SK-N-MC (cell line): ENCODE measurements around the gene BOC.

Experiments used
- DNase-seq: peaks from one replicate; pipeline ENCODE4 v3.0.0-alpha.2; 2011; ENCODE audit warnings: low read depth, low spot score
- H3K27ac ChIP-seq: fragments of 200-600 bp; sonication (generic); 2 replicates; pipeline ENCODE4 v1.5.1; 2016; ENCODE audit warnings: mixed run types
- H3K36me3 ChIP-seq: fragments of 200-600 bp; sonication (generic); 2 replicates; pipeline ENCODE4 v1.6.1; 2017; ENCODE audit warnings: antibody characterized with exemption, low read length, mixed read lengths; ENCODE audit not compliant: insufficient read depth
- H3K4me3 ChIP-seq: fragments of 200-600 bp; sonication (generic); 2 replicates; pipeline ENCODE4 v1.5.1; 2016
- H3K9ac ChIP-seq: fragments of 200-600 bp; sonication (generic); 2 replicates; pipeline ENCODE4 v1.8.0; 2017; ENCODE audit warnings: mixed run types, mixed read lengths; ENCODE audit not compliant: insufficient read length
- H3K9me3 ChIP-seq: fragments of 200-600 bp; sonication (generic); 2 replicates; pipeline ENCODE4 v1.6.1; 2017; ENCODE audit warnings: low read depth, mild to moderate bottlenecking, antibody characterized with exemption, low read length, moderate library complexity, mixed read lengths
- EZH2 ChIP-seq: fragments of 200-600 bp; sonication (generic); IDR thresholded peaks from one replicate; pipeline ENCODE4 v1.6.1; 2017; ENCODE audit warnings: antibody characterized with exemption
- FOXP2 ChIP-seq: optimal IDR thresholded peaks from 2 replicates; pipeline ENCODE3; 2011; ENCODE audit warnings: mild to moderate bottlenecking, moderate library complexity; ENCODE audit not compliant: insufficient read depth; ENCODE audit errors: extremely low read length, control extremely low read depth
- POLR2AphosphoS5 ChIP-seq: IDR thresholded peaks from 2 replicates; pipeline ENCODE4 v1.6.1; 2012; ENCODE audit warnings: mild to moderate bottlenecking, low read depth, low read length, borderline replicate concordance

The BOC gene

GRCh38 chr3:113271189-113271588 is 59.8 kb downstream of the BOC start:
- Histone ChIP-seq H3K27ac (no peak overlapping the region), H3K9ac (no peak overlapping the region), H3K4me3 (no peak overlapping the region), H3K36me3 (no peaks in the 10 kb centered on the region), H3K9me3 (no peaks in the 10 kb centered on the region)
- DNase-seq = no peak
- TF ChIP-seq EZH2 (no peak), POLR2AphosphoS5 (no peak)

GRCh38 chr3:113271594-113272384 is 60.4 kb downstream of the BOC start:
- Histone ChIP-seq H3K9me3 (no peaks in the 10 kb centered on the region), H3K27ac (no peak overlapping the region), H3K36me3 (no peaks in the 10 kb centered on the region), H3K4me3 (no peak overlapping the region), H3K9ac (no peak overlapping the region)
- TF ChIP-seq EZH2 (no peak), FOXP2 (no peak), POLR2AphosphoS5 (no peak)
- DNase-seq = no peak

GRCh38 chr3:113272385-113272779 is 61.0 kb downstream of the BOC start:
- no peak overlapping the region for H3K9ac ChIP-seq
- no peak overlapping the region for H3K27ac ChIP-seq
- no peaks in the 10 kb centered on the region for H3K9me3 ChIP-seq
- H3K4me3 ChIP-seq = no peak overlapping the region
- no peak for DNase-seq
- H3K36me3 ChIP-seq = no peaks in the 10 kb centered on the region
- no peak for TF ChIP-seq FOXP2
- TF ChIP-seq POLR2AphosphoS5 = no peak
- no peak for TF ChIP-seq EZH2

GRCh38 chr3:113273011-113273410 is 61.7 kb downstream of the BOC start:
- H3K4me3 ChIP-seq = no peak overlapping the region
- TF ChIP-seq EZH2 (no peak), FOXP2 (no peak), POLR2AphosphoS5 (no peak)
- DNase-seq = no peak
- no peaks in the 10 kb centered on the region for H3K9me3 ChIP-seq
- no peak overlapping the region for H3K9ac ChIP-seq
- H3K27ac ChIP-seq = no peak overlapping the region
- H3K36me3 ChIP-seq = no peaks in the 10 kb centered on the region

- TF ChIP-seq FOXP2 (no peak), EZH2 (no peak), POLR2AphosphoS5 (no peak)
- Histone ChIP-seq H3K4me3 (no peak overlapping the region), H3K9me3 (no peaks in the 10 kb centered on the region), H3K27ac (no peak overlapping the region), H3K9ac (no peak overlapping the region), H3K36me3 (no peaks in the 10 kb centered on the region)
- DNase-seq = no peak
Observed at GRCh38 chr3:113273604-113274378, 62.4 kb downstream of the BOC start.

GRCh38 chr3:113274425-113275257 is 63.3 kb downstream of the BOC start:
- Histone ChIP-seq H3K9me3 (no peaks in the 10 kb centered on the region), H3K4me3 (no peak overlapping the region), H3K9ac (no peak overlapping the region), H3K27ac (no peak overlapping the region), H3K36me3 (no peaks in the 10 kb centered on the region)
- no peak for DNase-seq
- TF ChIP-seq FOXP2 = no peak
- TF ChIP-seq POLR2AphosphoS5 = no peak
- TF ChIP-seq EZH2 = no peak

GRCh38 chr3:113275258-113275556 is 63.9 kb downstream of the BOC start:
- Histone ChIP-seq H3K9me3 (no peaks in the 10 kb centered on the region), H3K36me3 (no peaks in the 10 kb centered on the region), H3K4me3 (no peak overlapping the region), H3K9ac (no peak overlapping the region), H3K27ac (no peak overlapping the region)
- TF ChIP-seq EZH2 (no peak), FOXP2 (no peak), POLR2AphosphoS5 (no peak)
- no peak for DNase-seq

GRCh38 chr3:113275583-113275928 is 64.2 kb downstream of the BOC start:
- no peaks in the 10 kb centered on the region for H3K9me3 ChIP-seq
- H3K27ac ChIP-seq = no peak overlapping the region
- no peaks in the 10 kb centered on the region for H3K36me3 ChIP-seq
- no peak for DNase-seq
- TF ChIP-seq EZH2 (no peak), FOXP2 (no peak), POLR2AphosphoS5 (no peak)
- no peak overlapping the region for H3K9ac ChIP-seq
- no peak overlapping the region for H3K4me3 ChIP-seq
